A673 (cell line): ENCODE measurements around the gene SELENOI. TPM values are rescaled to one million over a fixed set of nuclear protein-coding genes. Genes with fewer than 3 reads are reported as not detected.

ENCODE experiments used
- BruUV-seq: library from RNA; stranded (reverse); fragments of 400-500 nt; replicated peaks from 2 replicates; lab custom pipeline; 2021; lab: Mats Ljungman, UMichigan
- CTCF ChIA-PET: fragments of 300-600 bp; sonication (Branson Sonifier 250); formaldehyde crosslinking; loops from one replicate; lab custom pipeline; 2022; ENCODE audit warnings: antibody characterized with exemption; lab: Charles Lee
- POLR2A ChIA-PET: fragments of 300-600 bp; sonication (Branson Sonifier 250); formaldehyde crosslinking; loops from one replicate; lab custom pipeline; 2022; ENCODE audit warnings: antibody characterized with exemption; ENCODE audit not compliant: low non-redundant PET; lab: Charles Lee
- DNase-seq: peaks from one replicate; pipeline ENCODE4 v3.0.0-alpha.2; 2015; ENCODE audit warnings: low spot score
- H3K27ac ChIP-seq: fragments of 200-600 bp; sonication (generic); 2 replicates; pipeline ENCODE4 v1.5.1; 2016; ENCODE audit warnings: mixed run types, low read depth, mild to moderate bottlenecking, mixed read lengths, antibody characterized with exemption, low read length; ENCODE audit not compliant: poor library complexity, severe bottlenecking
- H3K27me3 ChIP-seq: fragments of 200-600 bp; sonication (generic); replicated peaks from 2 replicates; pipeline ENCODE4 v1.6.1; 2017; ENCODE audit warnings: mixed run types, low read depth, mild to moderate bottlenecking, mixed read lengths, antibody characterized with exemption, low read length; ENCODE audit not compliant: insufficient read depth, poor library complexity
- H3K36me3 ChIP-seq: fragments of 200-600 bp; sonication (generic); 2 replicates; pipeline ENCODE4 v1.6.1; 2016; ENCODE audit warnings: mixed run types, mild to moderate bottlenecking, mixed read lengths, antibody characterized with exemption, low read length; ENCODE audit not compliant: insufficient read depth, poor library complexity, severe bottlenecking
- H3K4me1 ChIP-seq: fragments of 200-600 bp; sonication (generic); 2 replicates; pipeline ENCODE4 v1.6.1; 2017; ENCODE audit warnings: mixed run types, mild to moderate bottlenecking, mixed read lengths, antibody characterized with exemption, low read length; ENCODE audit not compliant: insufficient read depth, poor library complexity, severe bottlenecking
- H3K4me3 ChIP-seq: fragments of 200-600 bp; sonication (generic); 2 replicates; pipeline ENCODE4 v1.5.1; 2016; ENCODE audit warnings: low read depth, mixed run types, mild to moderate bottlenecking, mixed read lengths, low read length; ENCODE audit not compliant: poor library complexity, severe bottlenecking
- H3K9me3 ChIP-seq: fragments of 200-600 bp; sonication (generic); 2 replicates; pipeline ENCODE4 v1.6.1; 2016; ENCODE audit warnings: mixed run types, low read depth, mild to moderate bottlenecking, mixed read lengths, antibody characterized with exemption, low read length; ENCODE audit not compliant: poor library complexity, severe bottlenecking
- EZH2 ChIP-seq: fragments of 200-600 bp; sonication (generic); IDR thresholded peaks from 2 replicates; pipeline ENCODE4 v1.6.1; 2017; ENCODE audit warnings: borderline replicate concordance, low read depth, mild to moderate bottlenecking, mixed read lengths, antibody characterized with exemption, low read length; ENCODE audit not compliant: poor library complexity, severe bottlenecking
- intact Hi-C: fragments of 100-400 bp; cut with micrococcal nuclease; formaldehyde crosslinking; loops from one replicate; pipeline ENCODE4 v1.10.0; 2022; ENCODE audit not compliant: unreplicated experiment
- total RNA-seq: library from RNA; stranded (reverse); gene quantifications from 2 replicates; pipeline ENCODE4 v1.2.3, GENCODE V29; 2021
- TF ChIP-seq, protein P1 (sequence below): fragments of 300-800, 200-600 bp; sonication (generic); conservative IDR thresholded peaks from 2 replicates; pipeline ENCODE4 v1.5.1; 2017; ENCODE audit warnings: low read depth, mild to moderate bottlenecking, antibody characterized with exemption, low read length, moderate library complexity, mixed read lengths

Gene SELENOI
- total RNA-seq, 1 experiment from 2014 or later: 62.7 TPM

DNA sequence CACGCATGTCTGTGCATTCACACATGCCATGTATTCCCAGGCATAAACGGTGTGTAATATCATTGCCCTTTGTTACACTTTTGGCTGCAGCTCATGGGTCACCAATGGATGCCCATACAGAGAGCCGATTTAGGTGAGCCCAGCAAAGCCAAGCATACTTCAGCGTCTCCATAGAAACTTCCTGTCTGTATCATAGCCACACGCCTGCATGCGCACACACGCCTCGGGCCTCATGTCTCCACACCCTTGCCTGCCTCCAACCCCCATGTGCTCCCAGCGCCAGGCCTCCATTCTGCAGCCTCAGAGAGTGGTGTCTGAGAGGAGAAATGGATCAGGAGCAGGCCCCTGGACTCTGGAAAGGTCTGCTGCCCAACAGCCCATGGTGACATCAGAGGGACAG lies 33.5 kb upstream of the SELENOI start:
- TF ChIP-seq, protein P1, sequence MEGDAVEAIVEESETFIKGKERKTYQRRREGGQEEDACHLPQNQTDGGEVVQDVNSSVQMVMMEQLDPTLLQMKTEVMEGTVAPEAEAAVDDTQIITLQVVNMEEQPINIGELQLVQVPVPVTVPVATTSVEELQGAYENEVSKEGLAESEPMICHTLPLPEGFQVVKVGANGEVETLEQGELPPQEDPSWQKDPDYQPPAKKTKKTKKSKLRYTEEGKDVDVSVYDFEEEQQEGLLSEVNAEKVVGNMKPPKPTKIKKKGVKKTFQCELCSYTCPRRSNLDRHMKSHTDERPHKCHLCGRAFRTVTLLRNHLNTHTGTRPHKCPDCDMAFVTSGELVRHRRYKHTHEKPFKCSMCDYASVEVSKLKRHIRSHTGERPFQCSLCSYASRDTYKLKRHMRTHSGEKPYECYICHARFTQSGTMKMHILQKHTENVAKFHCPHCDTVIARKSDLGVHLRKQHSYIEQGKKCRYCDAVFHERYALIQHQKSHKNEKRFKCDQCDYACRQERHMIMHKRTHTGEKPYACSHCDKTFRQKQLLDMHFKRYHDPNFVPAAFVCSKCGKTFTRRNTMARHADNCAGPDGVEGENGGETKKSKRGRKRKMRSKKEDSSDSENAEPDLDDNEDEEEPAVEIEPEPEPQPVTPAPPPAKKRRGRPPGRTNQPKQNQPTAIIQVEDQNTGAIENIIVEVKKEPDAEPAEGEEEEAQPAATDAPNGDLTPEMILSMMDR: no peak
- no peak for TF ChIP-seq EZH2
- H3K9me3 ChIP-seq: no peaks in the 10 kb centered on the region
- ChIA-PET POLR2A (no interaction called here), CTCF (no interaction called here)
- intact Hi-C loops: no loop called here
- H3K27ac ChIP-seq: no peak overlapping the region
- H3K4me3 ChIP-seq: no peak overlapping the region
- no peaks in the 10 kb centered on the region for H3K27me3 ChIP-seq
- DNase-seq: no peak
- H3K36me3 ChIP-seq: no peaks in the 10 kb centered on the region
- no peaks in the 10 kb centered on the region for H3K4me1 ChIP-seq
- no TSS peak for BruUV-seq

DNA sequence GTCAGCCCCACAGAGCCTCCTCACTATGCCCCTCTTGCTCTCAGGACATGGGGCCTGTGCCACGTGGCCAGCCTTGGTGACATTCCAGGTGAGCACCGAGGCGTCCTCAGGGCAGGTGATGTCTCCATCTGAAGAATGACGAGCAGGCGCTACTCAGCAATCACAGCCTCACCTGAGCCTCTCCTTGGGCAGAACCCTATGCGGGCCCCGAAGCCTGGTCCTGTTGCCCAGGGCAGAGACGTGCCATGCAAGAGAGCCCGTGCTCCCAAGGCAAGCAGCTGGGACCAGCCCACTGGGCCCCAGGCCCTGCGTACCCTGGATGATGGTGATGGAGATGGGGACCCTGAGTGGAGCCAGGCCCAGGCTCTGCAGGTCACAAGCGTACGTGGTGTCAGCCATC lies 32.5 kb upstream of the SELENOI start:
- H3K36me3 ChIP-seq: no peaks in the 10 kb centered on the region
- H3K4me3 ChIP-seq: no peak overlapping the region
- intact Hi-C loops: no loop called here
- POLR2A ChIA-PET: no interaction called here
- no peak overlapping the region for H3K27ac ChIP-seq
- no peaks in the 10 kb centered on the region for H3K9me3 ChIP-seq
- TF ChIP-seq EZH2: no peak
- TF ChIP-seq, protein P1: no peak
- CTCF ChIA-PET: no interaction called here
- BruUV-seq: no TSS peak
- no peaks in the 10 kb centered on the region for H3K27me3 ChIP-seq
- no peaks in the 10 kb centered on the region for H3K4me1 ChIP-seq
- no peak for DNase-seq

DNA sequence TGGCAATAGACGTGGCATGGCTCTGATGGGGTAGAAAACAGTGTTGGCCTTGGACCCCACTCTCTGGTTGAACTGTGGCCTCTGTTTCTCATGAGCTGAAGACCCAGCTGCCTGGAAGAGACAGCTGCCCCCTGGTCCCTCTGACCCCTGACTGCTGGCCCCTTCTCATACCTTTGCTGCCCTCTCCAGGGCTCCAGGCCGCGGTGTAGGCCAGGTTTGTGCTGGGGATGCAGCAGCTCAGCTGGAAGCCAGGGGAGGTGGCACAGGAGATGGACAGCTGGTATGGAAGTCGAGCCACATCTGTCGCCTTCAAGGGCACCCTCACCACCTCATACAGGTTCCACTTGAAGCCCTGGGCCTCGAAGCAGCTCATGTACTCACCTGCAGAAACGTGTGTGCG lies 31.7 kb upstream of the SELENOI start:
- POLR2A ChIA-PET: no interaction called here

More for the DNA sequence above, 31.7 kb upstream of the SELENOI start:
- Histone ChIP-seq H3K27ac (no peak overlapping the region), H3K27me3 (no peaks in the 10 kb centered on the region), H3K4me1 (peaks cover 4% of the 10 kb centered on the region), H3K4me3 (no peak overlapping the region), H3K9me3 (no peaks in the 10 kb centered on the region), H3K36me3 (no peaks in the 10 kb centered on the region)
- CTCF ChIA-PET: no interaction called here
- TF ChIP-seq, protein P1: no peak
- no peak for TF ChIP-seq EZH2
- no TSS peak for BruUV-seq
- no peak for DNase-seq
- intact Hi-C loops: no loop called here
